RWPE2 (cell line): ENCODE results near the gene UCK2.

Experiments
- ATAC-seq: fragments of 200-7000 bp; cut with Tn5 transposase; 3 replicates; pipeline ENCODE4 v1.9.1; 2021; ENCODE audit warnings: low read depth
- DNase-seq: peaks from one replicate; pipeline ENCODE4 v3.0.0-alpha.2; 2020; ENCODE audit warnings: low spot score
- H3K27ac ChIP-seq: fragments of 450-650 bp; 2 replicates; pipeline ENCODE4 v1.5.1; 2017; ENCODE audit warnings: mild to moderate bottlenecking; ENCODE audit not compliant: poor library complexity, severe bottlenecking
- H3K27me3 ChIP-seq: fragments of 250-450 bp; sonication (Bioruptor Pico); 2 replicates; pipeline ENCODE4 v1.5.1; 2021; ENCODE audit warnings: mild to moderate bottlenecking, moderate library complexity; ENCODE audit not compliant: insufficient read depth, poor library complexity, severe bottlenecking
- H3K36me3 ChIP-seq: fragments of 250-450 bp; sonication (Bioruptor Pico); 2 replicates; pipeline ENCODE4 v1.5.1; 2020; ENCODE audit warnings: low read depth, mild to moderate bottlenecking, moderate library complexity
- H3K4me1 ChIP-seq: fragments of 250-450 bp; sonication (Bioruptor Pico); 2 replicates; pipeline ENCODE4 v1.5.1; 2021; ENCODE audit warnings: mild to moderate bottlenecking, moderate library complexity; ENCODE audit not compliant: insufficient read depth, poor library complexity, severe bottlenecking
- H3K4me3 ChIP-seq: fragments of 250-450 bp; sonication (Bioruptor Pico); 2 replicates; pipeline ENCODE4 v1.5.1; 2021; ENCODE audit warnings: mild to moderate bottlenecking, moderate library complexity; ENCODE audit not compliant: severe bottlenecking
- H3K9me3 ChIP-seq: fragments of 250-450 bp; sonication (Bioruptor Pico); 2 replicates; pipeline ENCODE4 v1.5.1; 2021; ENCODE audit warnings: mild to moderate bottlenecking, moderate library complexity; ENCODE audit not compliant: severe bottlenecking
- CTCF ChIP-seq: fragments of 450-650 bp; IDR thresholded peaks from one replicate; pipeline ENCODE4 v1.5.1; 2017; ENCODE audit warnings: mild to moderate bottlenecking, moderate library complexity; ENCODE audit not compliant: poor library complexity, severe bottlenecking

The UCK2 gene

GRCh38 chr1:165949335-165950130, 122.1 kb downstream of the UCK2 start:
- Histone ChIP-seq H3K9me3 (no peaks in the 10 kb centered on the region), H3K4me1 (no peaks in the 10 kb centered on the region), H3K27me3 (no peaks in the 10 kb centered on the region), H3K27ac (no peak overlapping the region), H3K36me3 (no peaks in the 10 kb centered on the region), H3K4me3 (no peak overlapping the region)
- ATAC-seq, result peak; percentile 61
- TF ChIP-seq CTCF, result no peak
- DNase-seq, result no peak

GRCh38 chr1:165954940-165955339, 127.5 kb downstream of the UCK2 start:
- no peak for TF ChIP-seq CTCF
- no peak for DNase-seq
- no peak overlapping the region for H3K4me3 ChIP-seq

GRCh38 chr1:165958306-165958705, 130.9 kb downstream of the UCK2 start:
- no peak overlapping the region for H3K27ac ChIP-seq
- no peaks in the 10 kb centered on the region for H3K4me1 ChIP-seq
- no peaks in the 10 kb centered on the region for H3K27me3 ChIP-seq
- DNase-seq (no peak), ATAC-seq (no peak)
- H3K9me3 ChIP-seq, result no peaks in the 10 kb centered on the region
- TF ChIP-seq CTCF, result no peak
- no peak overlapping the region for H3K4me3 ChIP-seq
- H3K36me3 ChIP-seq, result no peaks in the 10 kb centered on the region

More at GRCh38 chr1:165954940-165955339, 127.5 kb downstream of the UCK2 start:
- no peaks in the 10 kb centered on the region for H3K4me1 ChIP-seq
- no peaks in the 10 kb centered on the region for H3K27me3 ChIP-seq
- no peak overlapping the region for H3K27ac ChIP-seq
- no peaks in the 10 kb centered on the region for H3K36me3 ChIP-seq
- H3K9me3 ChIP-seq, result no peaks in the 10 kb centered on the region
- ATAC-seq, result no peak

- Histone ChIP-seq H3K4me3 (no peak overlapping the region), H3K4me1 (no peaks in the 10 kb centered on the region), H3K27ac (no peak overlapping the region), H3K36me3 (no peaks in the 10 kb centered on the region), H3K9me3 (no peaks in the 10 kb centered on the region), H3K27me3 (no peaks in the 10 kb centered on the region)
- DNase-seq, result no peak
- no peak for ATAC-seq
- TF ChIP-seq CTCF, result no peak
Measured at GRCh38 chr1:165960136-165960535, 132.7 kb downstream of the UCK2 start.

- Histone ChIP-seq H3K36me3 (no peaks in the 10 kb centered on the region), H3K4me1 (no peaks in the 10 kb centered on the region), H3K9me3 (no peaks in the 10 kb centered on the region), H3K27ac (no peak overlapping the region), H3K4me3 (no peak overlapping the region), H3K27me3 (no peaks in the 10 kb centered on the region)
- ATAC-seq (no peak), DNase-seq (no peak)
- no peak for TF ChIP-seq CTCF
Measured at GRCh38 chr1:165960881-165961280, 133.5 kb downstream of the UCK2 start.
